Activated CD4-positive, alpha-beta T cell treated with anti-CD3 and anti-CD28 coated beads for 48 hours (primary cell): Measurements from ENCODE around the gene SETD1A.

ENCODE experiments used
- DNase-seq: peaks from one replicate; pipeline ENCODE4 v3.0.0-alpha.2; 2020

The SETD1A gene

GRCh38 chr16:30957456-30958174 is at the start of gene SETD1A:
Gene SETD1A, plus strand, starts transcription at chr16:30957754. Its CDS starts 978 bp downstream, at chr16:30958732.
- DNase-seq, result peak; percentile 98

GRCh38 chr16:30910427-30911029 is 47.0 kb upstream of the SETD1A start:
- DNase-seq, result no peak

DNA sequence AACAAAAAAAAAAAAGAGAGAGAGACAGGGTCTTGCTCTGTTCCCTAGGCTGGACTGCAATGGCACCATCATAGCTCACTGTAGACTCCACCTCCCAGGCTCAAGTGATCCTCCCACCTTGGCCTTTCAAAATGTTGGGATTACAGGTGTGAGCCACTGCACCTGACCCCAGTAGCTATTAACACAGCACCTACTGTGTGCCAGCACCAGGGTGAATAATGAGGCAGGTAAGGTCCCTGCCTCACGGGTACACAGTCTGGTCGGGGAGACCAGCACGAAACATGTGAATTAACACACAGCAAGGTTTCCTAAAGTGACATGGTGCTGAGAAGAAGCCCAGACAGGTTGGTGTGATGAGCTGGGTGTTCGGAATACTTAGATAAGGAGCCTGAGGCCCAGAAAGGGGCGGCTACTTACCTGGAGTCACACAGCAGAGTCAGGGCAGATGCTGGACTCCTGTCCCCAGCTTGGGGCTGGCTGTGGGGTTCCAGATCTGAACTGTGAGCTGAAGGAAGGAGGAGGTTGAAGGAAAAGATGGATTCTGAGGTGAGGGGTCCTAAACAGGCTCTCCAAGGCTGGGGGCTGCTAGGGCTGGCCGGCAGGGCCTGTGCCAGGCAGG is 44.7 kb upstream of the SETD1A start:
- no peak for DNase-seq

GRCh38 chr16:30914830-30915229 is 42.7 kb upstream of the SETD1A start:
- DNase-seq, result no peak

DNA sequence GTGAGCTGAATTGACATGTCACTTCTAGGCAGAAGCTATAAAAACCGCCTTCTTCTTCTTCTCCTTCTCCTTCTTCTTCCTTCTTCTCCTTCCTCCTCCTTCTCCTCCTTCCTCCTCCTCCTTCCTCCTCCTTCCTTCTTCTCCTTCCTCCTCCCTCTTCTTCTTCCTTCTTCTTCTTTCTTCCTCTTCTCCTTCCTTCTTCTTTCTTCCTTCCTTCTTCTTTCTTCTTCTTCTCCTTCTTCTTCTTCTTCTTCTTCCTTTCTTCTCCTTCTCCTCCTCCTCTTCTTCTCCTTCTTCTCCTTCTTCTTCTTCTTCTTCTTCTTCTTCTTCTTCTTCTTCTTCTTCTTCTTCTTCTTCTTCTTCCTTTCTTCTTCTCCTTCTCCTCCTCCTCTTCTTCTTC is 38.9 kb upstream of the SETD1A start:
- DNase-seq, result no peak

DNA sequence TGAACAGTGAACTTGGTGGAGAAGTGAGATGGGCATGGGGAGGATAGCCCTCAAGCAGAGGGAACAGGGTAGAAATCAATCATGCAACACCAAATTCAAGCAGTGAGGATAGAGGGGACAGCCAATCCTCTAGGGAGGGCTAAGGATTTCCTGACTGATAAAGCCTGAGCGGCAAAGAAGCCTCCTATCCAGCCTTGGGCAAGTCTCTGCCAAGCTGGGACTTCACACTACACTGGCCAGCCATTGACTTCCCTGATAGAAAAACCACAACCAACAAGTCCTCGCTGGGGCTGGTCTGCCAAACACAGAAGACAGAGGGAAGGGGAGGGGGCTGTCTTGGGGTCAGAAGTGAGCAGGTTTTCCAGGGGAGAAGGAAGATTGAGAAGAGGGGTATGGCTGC is 36.7 kb upstream of the SETD1A start:
- DNase-seq, result no peak

- no peak for DNase-seq
These were observed 36.2 kb upstream of the SETD1A start for GRCh38 chr16:30921459-30921747.

DNA sequence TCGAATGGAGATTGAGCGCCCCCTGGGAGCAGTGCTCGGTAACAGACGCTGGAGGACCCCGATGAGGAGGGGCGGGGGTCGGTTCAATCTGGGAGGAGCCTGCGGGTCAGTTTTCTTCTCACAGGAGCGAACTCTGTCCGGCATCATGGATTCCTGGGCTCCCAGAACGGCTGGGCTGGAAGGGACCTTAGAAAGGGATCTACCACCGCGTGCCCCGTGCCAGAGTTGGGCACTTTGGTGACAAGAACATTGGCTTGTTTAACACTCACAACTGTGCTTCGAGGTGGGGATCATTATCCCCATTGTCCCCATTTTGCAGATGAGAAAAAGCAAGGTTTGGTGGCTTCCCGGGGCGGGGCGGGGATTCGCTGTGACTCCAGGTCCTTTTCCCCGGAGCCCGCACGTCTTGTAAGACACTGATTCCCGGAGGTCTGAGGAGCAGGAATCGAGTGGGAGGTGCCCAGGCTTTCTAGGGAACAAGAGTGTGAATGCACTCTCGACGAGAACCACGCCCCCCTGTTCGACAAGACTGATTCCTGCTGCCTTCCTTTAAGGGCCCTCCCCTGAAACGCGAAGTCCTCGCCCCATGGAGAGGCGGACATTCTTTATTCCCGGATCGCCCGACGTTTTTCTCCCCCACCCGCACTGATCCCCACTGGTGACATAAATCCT is 35.7 kb upstream of the SETD1A start:
- peak; percentile 92 for DNase-seq

- peak; percentile 100 for DNase-seq
These were observed 35.1 kb upstream of the SETD1A start for GRCh38 chr16:30922420-30922959.

- DNase-seq, result peak; percentile 97
These were observed 34.5 kb upstream of the SETD1A start for GRCh38 chr16:30922960-30923535.

GRCh38 chr16:30923554-30924075 is 33.9 kb upstream of the SETD1A start, which contains the start of gene FBXL19:
Gene FBXL19, plus strand, starts transcription at chr16:30923572. Its CDS starts 2,183 bp downstream, at chr16:30925755.
- DNase-seq, result no peak

- peak; percentile 34 for DNase-seq
These were observed 33.3 kb upstream of the SETD1A start for GRCh38 chr16:30924076-30924912.

- no peak for DNase-seq
These were observed 32.5 kb upstream of the SETD1A start for GRCh38 chr16:30924913-30925631.

DNA sequence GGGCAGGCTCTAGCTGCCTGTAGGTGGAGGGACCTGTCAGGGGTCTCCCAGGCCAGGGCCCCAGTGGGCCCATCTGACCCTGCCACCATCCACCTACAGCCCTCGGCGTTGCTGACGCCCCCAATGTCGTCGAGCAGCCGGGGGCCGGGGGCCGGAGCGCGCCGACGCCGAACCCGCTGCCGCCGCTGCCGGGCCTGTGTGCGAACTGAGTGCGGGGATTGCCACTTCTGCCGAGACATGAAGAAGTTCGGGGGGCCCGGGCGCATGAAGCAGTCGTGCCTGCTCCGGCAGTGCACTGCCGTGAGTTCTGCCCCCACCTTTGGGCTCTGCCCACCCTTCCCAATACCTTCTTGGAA is 31.9 kb upstream of the SETD1A start:
- DNase-seq, result no peak

- no peak for DNase-seq
These were observed 31.4 kb upstream of the SETD1A start for GRCh38 chr16:30925995-30926811.

DNA sequence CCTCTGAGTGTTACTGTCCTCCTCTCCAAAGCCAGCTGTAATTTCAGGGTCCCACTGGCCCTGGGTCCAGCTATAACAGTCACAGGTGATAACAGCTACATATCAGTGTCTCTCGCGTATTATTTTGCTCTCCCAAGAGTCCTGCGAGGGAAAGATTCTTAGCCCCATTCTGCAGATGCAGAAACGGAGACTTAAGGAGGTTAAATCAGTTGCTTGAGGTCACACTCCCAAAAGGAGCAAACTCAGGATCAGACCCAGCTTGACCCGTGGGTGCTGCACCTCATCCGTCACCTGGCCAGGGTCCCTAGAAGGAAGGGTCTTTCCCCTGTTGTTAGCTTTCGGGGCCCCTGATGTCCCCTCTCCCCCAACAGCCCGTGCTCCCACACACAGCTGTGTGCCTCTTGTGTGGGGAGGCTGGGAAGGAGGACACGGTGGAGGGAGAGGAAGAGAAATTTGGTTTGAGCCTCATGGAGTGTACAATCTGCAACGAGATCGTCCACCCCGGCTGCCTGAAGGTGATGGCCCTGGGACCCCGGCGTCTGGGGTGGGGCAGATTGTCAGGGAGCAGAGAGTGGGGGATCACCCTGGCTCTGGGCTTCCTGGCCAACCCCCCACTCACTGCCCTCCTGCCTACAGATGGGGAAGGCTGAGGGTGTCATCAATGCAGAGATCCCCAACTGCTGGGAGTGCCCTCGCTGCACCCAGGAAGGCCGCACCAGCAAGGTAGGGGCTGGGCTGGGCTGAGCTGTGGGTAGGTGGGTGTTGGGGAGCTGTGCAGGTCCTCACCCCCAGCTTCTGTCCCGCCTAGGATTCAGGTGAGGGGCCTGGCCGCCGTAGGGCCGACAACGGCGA is 30.4 kb upstream of the SETD1A start:
- DNase-seq, result no peak

DNA sequence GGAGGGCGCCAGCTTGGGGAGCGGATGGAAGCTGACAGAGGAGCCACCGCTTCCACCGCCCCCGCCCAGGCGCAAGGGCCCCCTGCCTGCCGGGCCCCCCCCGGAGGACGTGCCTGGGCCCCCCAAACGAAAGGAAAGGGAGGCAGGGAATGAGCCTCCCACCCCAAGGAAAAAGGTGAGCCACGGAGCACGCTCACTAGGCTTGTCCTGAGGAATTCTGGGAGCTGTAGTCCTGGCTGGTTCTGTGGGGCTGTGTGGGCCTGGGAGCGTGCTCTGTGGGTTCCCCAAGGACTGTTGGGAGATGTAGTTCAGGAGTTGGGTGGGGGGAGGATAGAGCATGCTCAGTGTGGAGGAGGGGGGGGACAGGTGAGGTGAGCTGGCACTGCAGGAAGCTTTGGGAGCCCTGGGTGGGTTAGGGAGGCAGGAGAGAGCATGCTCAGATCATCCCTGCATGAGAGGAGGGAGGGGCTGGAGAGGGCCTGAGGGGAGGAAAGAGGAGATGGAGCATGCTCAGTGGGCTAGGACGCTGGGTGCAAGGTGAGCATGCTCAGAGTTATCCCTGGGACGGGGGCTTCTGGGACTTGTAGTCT is 29.7 kb upstream of the SETD1A start:
- peak; percentile 57 for DNase-seq

DNA sequence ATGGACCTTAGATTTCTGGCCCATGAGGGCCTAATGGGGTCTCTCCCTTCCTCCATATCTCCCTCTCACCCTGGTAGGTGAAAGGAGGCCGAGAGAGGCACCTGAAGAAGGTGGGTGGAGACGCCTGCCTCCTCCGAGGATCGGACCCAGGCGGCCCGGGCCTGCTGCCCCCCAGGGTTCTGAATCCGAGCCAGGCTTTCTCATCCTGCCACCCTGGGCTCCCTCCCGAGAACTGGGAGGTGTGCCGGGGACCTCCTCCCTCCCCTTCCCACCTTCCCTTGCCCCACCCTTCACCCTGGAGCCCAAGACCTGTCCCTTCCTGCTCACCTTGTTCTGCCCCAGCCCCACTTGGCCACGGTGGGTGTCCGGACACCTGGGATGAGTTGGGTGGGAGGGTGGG is 29.2 kb upstream of the SETD1A start:
- no peak for DNase-seq

DNA sequence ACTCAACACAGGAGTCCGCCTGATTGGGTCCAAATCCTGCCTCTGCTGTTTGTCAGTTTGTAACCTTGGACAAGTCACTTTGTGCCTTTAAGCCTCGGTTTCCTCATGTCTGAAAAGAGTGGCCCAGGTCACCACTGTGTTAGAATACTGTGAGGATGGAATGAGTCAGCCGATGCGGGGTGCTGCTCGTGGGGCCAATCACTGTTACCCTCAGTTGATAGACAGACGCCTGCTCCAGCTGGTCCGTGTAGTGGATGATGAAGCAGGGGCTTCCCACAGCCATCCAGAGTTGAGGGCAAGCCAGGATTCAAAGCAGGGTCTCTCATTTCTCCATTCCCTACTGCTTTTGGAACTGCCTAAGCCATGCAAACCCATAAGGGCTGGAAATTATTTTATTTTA is 28.4 kb upstream of the SETD1A start:
- DNase-seq, result no peak
